Mucosa of stomach (tissue), 1 donor: Measurements from ENCODE around the gene COX19.
A peak's percentile ranks its signal among the peaks of the same experiment; 100 is the strongest.

ENCODE experiments used
- H3K27me3 ChIP-seq: one replicate; pipeline ENCODE4 v1.7.0; 2013; ENCODE audit warnings: mild to moderate bottlenecking, low read length; ENCODE audit not compliant: control insufficient read depth, insufficient read depth
- H3K36me3 ChIP-seq: one replicate; pipeline ENCODE4 v1.7.0; 2013; ENCODE audit warnings: low read length; ENCODE audit not compliant: control insufficient read depth, insufficient read depth
- H3K4me1 ChIP-seq: one replicate; pipeline ENCODE4 v1.7.0; 2013; ENCODE audit warnings: mild to moderate bottlenecking, low read length; ENCODE audit not compliant: control insufficient read depth, insufficient read depth
- H3K4me3 ChIP-seq: one replicate; pipeline ENCODE4 v1.7.0; 2013; ENCODE audit warnings: low read length
- H3K9ac ChIP-seq: one replicate; pipeline ENCODE4 v1.7.0; 2013; ENCODE audit warnings: mild to moderate bottlenecking, low read length, moderate library complexity
- H3K9me3 ChIP-seq: one replicate; pipeline ENCODE4 v1.7.0; 2013; ENCODE audit warnings: mild to moderate bottlenecking, low read length, moderate library complexity; ENCODE audit not compliant: control insufficient read depth
- donor health status: Pancreatic carcinoma.

COX19 gene

GRCh38 chr7:985915-986741 lies 10.8 kb upstream of the COX19 start:
- H3K27me3 ChIP-seq = peaks cover 34% of the 10 kb centered on the region
- no peak overlapping the region for H3K9ac ChIP-seq
- H3K4me3 ChIP-seq = no peak overlapping the region
- no peaks in the 10 kb centered on the region for H3K9me3 ChIP-seq
- no peaks in the 10 kb centered on the region for H3K36me3 ChIP-seq
- peaks cover 30% of the 10 kb centered on the region for H3K4me1 ChIP-seq

GRCh38 chr7:985127-985416 lies 9.7 kb upstream of the COX19 start:
- no peak overlapping the region for H3K9ac ChIP-seq
- H3K4me1 ChIP-seq = peaks cover 30% of the 10 kb centered on the region
- H3K27me3 ChIP-seq = peaks cover 26% of the 10 kb centered on the region
- no peaks in the 10 kb centered on the region for H3K9me3 ChIP-seq
- H3K36me3 ChIP-seq = no peaks in the 10 kb centered on the region
- no peak overlapping the region for H3K4me3 ChIP-seq

- H3K4me3 ChIP-seq = no peak overlapping the region
- H3K27me3 ChIP-seq = peaks cover 26% of the 10 kb centered on the region
Observed at GRCh38 chr7:984361-985126, 9.2 kb upstream of the COX19 start.

GRCh38 chr7:983616-984071 lies 8.3 kb upstream of the COX19 start:
- Histone ChIP-seq H3K4me1 (peaks cover 32% of the 10 kb centered on the region), H3K27me3 (peaks cover 23% of the 10 kb centered on the region), H3K9ac (no peak overlapping the region), H3K9me3 (no peaks in the 10 kb centered on the region), H3K36me3 (no peaks in the 10 kb centered on the region), H3K4me3 (no peak overlapping the region)

More at GRCh38 chr7:984361-985126, 9.2 kb upstream of the COX19 start:
- H3K36me3 ChIP-seq = no peaks in the 10 kb centered on the region
- no peaks in the 10 kb centered on the region for H3K9me3 ChIP-seq
- peaks cover 30% of the 10 kb centered on the region for H3K4me1 ChIP-seq
- H3K9ac ChIP-seq = no peak overlapping the region

- Histone ChIP-seq H3K9ac (no peak within 1 kb of the TSS), H3K4me1 (peaks cover 32% of the 10 kb centered on the region), H3K4me3 (no peak within 1 kb of the TSS), H3K27me3 (peaks cover 20% of the 10 kb centered on the region), H3K36me3 (no peaks in the 10 kb centered on the region), H3K9me3 (no peaks in the 10 kb centered on the region)
Observed at GRCh38 chr7:983004-983615, 7.8 kb upstream of the COX19 start, which contains the start of gene CYP2W1. Gene CYP2W1 (plus strand): TSS chr7:983181. CDS start chr7:983212, 31 bp downstream.

- Histone ChIP-seq H3K4me3 (no peak overlapping the region), H3K27me3 (peaks cover 20% of the 10 kb centered on the region), H3K9me3 (no peaks in the 10 kb centered on the region), H3K9ac (no peak overlapping the region), H3K4me1 (peaks cover 37% of the 10 kb centered on the region), H3K36me3 (no peaks in the 10 kb centered on the region)
Observed at GRCh38 chr7:982511-983003, 7.2 kb upstream of the COX19 start.

- Histone ChIP-seq H3K4me3 (no peak overlapping the region), H3K4me1 (peaks cover 43% of the 10 kb centered on the region), H3K36me3 (no peaks in the 10 kb centered on the region), H3K9me3 (no peaks in the 10 kb centered on the region), H3K27me3 (peaks cover 20% of the 10 kb centered on the region), H3K9ac (no peak overlapping the region)
Observed at GRCh38 chr7:981793-982510, 6.6 kb upstream of the COX19 start.

GRCh38 chr7:979886-980571 lies 4.7 kb upstream of the COX19 start:
- Histone ChIP-seq H3K9me3 (no peaks in the 10 kb centered on the region), H3K9ac (no peak overlapping the region), H3K4me3 (no peak overlapping the region), H3K36me3 (no peaks in the 10 kb centered on the region), H3K4me1 (peaks cover 48% of the 10 kb centered on the region), H3K27me3 (peaks cover 8% of the 10 kb centered on the region)

GRCh38 chr7:979151-979550 lies 3.8 kb upstream of the COX19 start:
- Histone ChIP-seq H3K9me3 (no peaks in the 10 kb centered on the region), H3K4me3 (no peak overlapping the region), H3K4me1 (peaks cover 51% of the 10 kb centered on the region), H3K36me3 (no peaks in the 10 kb centered on the region), H3K27me3 (peaks cover 7% of the 10 kb centered on the region), H3K9ac (no peak overlapping the region)

- peaks cover 3% of the 10 kb centered on the region for H3K27me3 ChIP-seq
- H3K4me3 ChIP-seq = no peak overlapping the region
- peaks cover 53% of the 10 kb centered on the region for H3K4me1 ChIP-seq
- peak overlapping the region; percentile 50 for H3K9ac ChIP-seq
- no peaks in the 10 kb centered on the region for H3K9me3 ChIP-seq
- H3K36me3 ChIP-seq = no peaks in the 10 kb centered on the region
Observed at GRCh38 chr7:978416-979091, 3.2 kb upstream of the COX19 start.

- no peaks in the 10 kb centered on the region for H3K9me3 ChIP-seq
- H3K36me3 ChIP-seq = no peaks in the 10 kb centered on the region
- H3K27me3 ChIP-seq = no peaks in the 10 kb centered on the region
- H3K4me3 ChIP-seq = no peak overlapping the region
- peaks cover 52% of the 10 kb centered on the region for H3K4me1 ChIP-seq
- H3K9ac ChIP-seq = peak overlapping the region; percentile 50
Observed at GRCh38 chr7:978049-978346, 2.6 kb upstream of the COX19 start.
